Anterior cingulate cortex (tissue), 58 donors: ENCODE measurements around the gene PDE2A.
"Not testable (repeated sequence)": the region's sequence is repeated elsewhere in the genome, so short reads cannot be mapped to it uniquely, and the experiment has no call there.

Experiments
- DNase-seq, 58 donors: peaks; one replicate each; lab custom pipeline; 2025; lab: John Stamatoyannopoulos, UW

Gene PDE2A

DNA sequence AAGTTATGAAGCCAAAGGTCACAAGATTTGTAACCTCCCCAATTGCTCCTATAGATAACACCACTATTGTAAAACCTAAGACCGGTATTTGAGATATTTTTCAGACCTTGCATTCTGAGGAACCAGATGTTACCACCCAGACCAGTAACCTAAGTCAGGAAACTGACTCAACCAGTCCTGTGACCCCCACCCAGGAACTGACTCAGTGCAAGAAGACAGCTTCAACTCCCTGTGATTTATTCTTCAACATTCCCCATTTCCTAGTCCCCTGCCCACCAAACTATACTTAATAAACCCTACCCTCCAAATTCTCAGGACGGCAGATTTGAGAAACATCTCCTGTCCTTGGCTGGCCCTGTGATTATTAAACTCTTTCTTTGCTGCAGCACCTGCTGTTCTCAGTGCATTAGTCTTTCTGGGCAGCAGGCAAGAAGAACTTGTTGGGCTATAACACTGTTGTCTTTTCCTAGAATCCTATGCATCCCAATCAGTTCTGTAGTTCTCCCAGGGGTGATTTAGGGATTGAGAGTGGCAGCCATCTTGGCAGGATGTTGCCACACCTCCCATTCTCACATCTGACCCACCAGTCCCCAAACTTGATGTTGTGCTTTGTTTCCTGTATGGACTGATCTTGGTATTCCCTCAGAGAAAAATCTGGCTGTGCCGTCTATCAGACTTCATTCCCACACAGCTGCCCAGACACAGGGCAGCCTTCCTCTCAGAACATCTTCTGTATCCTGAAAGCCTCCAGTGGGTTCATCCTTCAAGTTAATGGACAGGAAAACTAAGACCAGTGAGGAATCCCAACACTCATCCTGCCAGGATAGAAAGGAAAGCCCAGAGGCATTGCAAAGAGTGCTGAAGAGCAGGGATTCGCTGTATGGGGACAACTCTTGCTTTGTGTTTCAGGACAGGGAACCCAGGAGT, 104.0 kb downstream of the PDE2A start:
- no peak for DNase-seq

DNA sequence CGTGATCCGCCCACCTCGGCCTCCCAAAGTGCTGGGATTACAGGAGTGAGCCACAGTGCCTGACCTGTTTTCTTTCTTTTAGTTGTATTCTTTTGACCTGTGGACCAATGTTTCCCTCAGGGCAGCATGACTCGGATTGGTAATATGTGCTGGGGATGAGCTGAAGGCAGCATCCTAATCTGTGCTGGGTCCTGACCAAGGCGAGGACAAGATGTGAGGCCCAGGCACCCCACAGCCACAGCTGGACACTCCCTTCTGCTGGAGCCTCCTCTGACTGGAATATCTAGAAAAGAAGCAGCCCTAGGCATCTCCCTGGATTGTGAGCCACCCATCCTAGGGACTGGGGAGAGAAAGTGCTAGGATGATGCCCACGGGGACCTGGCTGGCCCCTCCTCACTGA, 105.4 kb downstream of the PDE2A start:
- DNase-seq: no peak

DNA sequence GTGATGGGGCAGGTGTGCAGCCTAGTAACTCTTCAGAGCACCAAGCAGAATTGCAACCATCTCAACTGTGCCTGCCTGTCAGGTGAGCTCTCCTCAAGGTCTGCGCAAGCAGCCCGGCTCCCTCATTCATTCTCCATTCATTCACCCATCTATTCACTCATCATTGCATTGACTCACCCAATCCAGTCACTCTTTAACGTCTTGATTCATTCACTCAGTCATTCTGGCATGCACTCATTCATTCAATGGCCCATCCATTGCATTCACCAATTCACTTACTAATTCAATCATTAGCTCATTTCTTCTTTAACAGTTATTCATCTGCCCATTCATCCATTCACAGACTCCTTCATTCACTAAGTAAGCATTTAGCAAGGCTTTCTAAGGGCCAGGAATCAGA, 111.8 kb downstream of the PDE2A start:
- no peak for DNase-seq

DNA sequence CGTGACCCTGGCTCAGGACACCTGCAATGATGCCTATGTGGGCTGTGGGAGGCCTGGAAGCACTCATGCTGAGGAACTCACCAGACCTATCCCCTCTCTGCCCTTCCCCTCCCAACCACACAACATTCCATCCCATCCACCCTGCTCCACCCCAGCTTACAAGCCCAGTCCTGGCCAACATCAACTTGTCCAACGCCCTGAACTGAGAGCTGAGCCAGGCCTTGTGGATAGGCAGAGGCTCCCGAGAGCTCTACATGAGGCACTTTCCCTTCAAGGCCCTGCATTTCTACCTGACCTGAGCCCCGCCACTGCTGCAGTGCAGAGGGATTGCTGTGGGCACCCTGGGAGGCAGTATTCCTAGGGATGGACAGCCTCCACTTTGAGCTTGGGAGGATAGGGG, 112.4 kb downstream of the PDE2A start:
- no peak for DNase-seq

- not testable (repeated sequence) for DNase-seq
Measured at GRCh38 chr11:72560864-72561263, 113.4 kb downstream of the PDE2A start.

- no peak for DNase-seq
Measured at GRCh38 chr11:72556433-72556832, 117.8 kb downstream of the PDE2A start.

- not testable (repeated sequence) for DNase-seq
Measured at GRCh38 chr11:72555014-72555522, 119.2 kb downstream of the PDE2A start.

DNA sequence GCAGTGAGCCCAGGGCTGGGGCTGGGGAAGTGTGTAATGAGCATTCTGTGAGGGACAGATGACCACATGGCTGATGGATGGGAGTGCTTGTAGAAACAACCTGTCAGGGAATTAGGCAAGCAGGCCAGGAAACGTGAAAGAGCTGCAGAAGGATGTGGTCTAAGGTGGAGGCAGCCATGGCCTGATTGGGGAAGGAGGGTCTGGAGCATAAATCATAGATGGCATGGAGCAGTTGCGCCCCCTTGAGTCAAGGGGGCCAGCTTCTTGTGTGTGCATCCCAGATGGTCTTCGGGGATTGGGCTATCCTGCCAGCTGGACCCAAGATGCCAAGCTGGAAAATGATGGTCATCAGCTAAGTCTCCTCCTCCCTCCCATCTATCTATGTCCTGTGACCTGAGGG, 120.5 kb downstream of the PDE2A start:
- DNase-seq: no peak

GRCh38 chr11:72552399-72552910, 121.8 kb downstream of the PDE2A start:
- no peak for DNase-seq

DNA sequence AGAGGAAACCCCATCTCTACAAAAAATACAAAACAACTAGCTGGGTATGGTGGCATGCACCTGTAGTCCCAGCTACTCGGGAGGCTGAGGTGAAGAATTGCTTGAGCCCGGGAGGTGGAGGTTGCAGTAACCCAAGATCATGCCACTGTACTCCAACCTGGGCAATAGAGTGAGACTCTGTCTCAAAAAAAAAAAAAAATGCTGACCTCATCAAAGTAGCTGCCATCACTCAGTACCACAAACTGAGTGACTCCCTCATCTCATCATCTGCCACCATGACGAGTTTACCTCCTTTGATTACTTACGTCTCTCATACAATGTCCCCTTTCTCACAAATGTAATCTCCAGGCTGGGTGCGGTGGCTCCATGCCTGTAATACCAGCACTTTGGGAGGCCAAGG, 122.7 kb downstream of the PDE2A start:
- DNase-seq: no peak

DNA sequence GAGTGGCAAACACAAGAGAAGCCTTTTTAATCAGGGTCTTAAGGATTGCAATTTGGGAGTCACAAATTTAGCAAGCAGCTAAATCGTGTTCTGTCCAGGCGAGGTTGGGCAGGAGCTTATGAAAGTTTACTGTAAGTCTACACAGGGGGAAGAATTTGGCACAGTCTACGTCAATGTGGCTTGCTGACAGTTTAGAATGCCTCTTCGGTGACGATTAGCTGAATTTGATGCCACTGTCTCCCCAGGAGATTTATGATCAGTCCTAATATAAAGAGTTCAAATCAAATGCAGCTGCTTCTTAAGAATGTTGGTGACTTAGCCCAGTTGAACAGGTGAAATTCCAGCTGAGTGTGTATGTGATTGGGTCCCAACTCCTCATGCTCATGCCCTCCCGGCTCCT, 125.8 kb downstream of the PDE2A start:
- no peak for DNase-seq

GRCh38 chr11:72546866-72547265, 127.4 kb downstream of the PDE2A start:
- no peak for DNase-seq

GRCh38 chr11:72544589-72544988, 129.6 kb downstream of the PDE2A start:
- no peak for DNase-seq

- DNase-seq: no peak
Measured at GRCh38 chr11:72543849-72544542, 130.2 kb downstream of the PDE2A start.

DNA sequence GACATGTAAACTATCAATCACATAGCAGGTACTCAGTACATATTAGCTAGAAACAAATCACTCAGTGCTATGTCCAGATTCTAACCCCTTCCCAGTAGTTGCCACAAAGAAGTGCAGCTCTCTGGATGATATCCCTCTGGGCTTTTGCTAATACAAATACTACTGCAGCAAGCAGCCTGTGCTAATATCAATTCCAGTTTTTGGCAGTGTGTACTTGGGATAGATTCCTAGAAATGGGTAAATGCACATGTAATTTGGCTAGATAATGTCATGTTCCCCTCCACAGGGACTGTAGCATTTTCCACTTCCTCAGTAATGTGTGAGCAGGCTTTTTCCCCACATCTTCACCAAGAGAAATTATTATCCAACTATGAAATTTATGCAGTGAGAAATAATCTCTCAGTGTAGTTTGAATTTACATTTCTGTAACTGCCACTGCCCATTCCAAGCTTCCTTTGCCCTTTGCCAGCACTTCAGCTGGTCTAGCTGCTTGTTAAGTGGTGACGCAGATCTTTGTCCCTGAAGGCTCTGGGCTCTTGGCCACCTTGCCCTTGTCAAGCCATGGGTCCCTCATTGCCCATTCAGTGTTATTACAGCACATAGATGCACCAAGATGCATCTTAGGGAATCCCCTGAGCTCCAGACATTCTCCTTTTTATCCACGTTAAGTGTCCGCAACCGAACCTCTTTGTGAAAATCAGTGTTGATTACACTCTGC, 132.8 kb downstream of the PDE2A start:
- DNase-seq: peak in 9 of 58 donors; percentile 4 to 28 (median 20)

DNA sequence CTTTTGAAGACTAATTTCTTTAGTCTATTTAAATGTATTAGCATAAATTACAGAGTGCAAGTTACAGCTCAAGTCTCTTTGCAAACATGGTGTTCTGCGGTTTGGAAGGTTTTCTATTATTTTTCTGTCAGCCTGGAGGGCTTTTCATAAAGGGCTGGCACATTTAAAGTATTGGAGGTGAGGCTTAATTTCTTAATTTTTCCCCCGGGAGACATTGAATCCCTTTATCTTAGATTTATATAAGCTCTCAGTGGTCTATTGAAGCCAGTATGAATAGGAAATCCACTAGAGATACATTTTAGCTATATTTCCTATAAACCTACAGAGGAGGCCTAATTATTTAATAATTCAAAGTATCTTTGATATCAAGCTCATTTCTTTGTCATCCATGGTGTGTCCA, 137.2 kb downstream of the PDE2A start:
- no peak for DNase-seq

DNA sequence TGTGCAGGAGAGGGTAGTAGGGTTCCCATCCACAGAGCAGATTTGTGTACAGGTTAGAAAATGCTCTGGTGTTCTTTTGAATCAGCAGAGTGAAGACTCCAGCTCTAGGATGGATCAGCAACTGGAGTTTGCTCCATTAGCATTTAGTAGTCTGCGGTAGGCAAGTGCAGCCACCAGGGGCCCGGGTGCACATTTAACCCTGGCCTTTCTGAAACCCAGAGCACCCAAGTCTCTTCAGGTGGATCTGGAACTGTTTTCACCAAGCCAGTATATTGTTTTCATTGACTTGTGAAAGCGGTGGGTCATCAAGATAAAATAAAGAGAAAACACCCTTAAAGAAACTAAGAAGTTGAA, 139.1 kb downstream of the PDE2A start:
- no peak for DNase-seq

GRCh38 chr11:72534371-72535193, 139.6 kb downstream of the PDE2A start:
- DNase-seq: no peak

DNA sequence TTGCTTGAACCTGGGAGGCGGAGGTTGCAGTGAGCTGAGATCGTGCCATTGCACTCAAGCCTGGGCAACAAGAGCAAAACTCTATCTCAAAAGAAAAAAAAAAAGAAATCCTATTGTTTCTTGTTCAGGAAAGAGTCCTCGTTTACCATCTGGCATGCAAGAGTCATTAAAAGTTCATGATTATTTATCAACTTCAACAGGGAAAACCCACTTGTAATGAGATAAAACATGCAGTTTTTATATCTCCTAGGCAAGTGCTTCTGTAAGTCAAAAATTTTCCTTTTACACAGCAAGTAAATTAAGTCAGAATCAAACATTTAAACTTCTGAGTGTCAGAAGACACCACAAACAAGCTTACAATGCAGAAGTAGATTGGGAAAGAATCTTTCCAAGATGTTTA, 145.2 kb downstream of the PDE2A start:
- no peak for DNase-seq

DNA sequence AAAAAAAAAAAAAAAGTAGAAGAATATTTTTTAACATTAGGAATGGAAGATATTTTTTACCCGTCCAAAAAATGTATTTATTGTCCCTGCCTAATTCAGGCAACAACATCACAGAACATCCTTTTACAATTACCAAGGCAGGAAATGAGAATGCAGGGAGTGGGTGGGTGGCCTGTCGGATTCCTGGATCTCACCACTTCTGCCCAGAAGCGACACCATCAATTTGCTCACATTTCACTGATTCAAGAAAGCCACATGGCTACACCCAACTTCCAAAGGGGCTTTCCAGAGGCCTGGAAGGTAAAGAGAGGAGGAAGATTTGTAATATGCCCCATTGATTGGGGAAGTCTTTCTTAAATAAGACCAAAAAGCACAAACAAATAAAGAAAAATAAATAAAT, 146.1 kb downstream of the PDE2A start:
- no peak for DNase-seq
